Small intestine (tissue), 7 donors: Measurements from ENCODE around the gene FEM1C. TPM values are rescaled to one million over a fixed set of nuclear protein-coding genes. Genes with fewer than 3 reads are reported as not detected.
A peak's percentile ranks its signal among the peaks of the same experiment; 100 is the strongest.

Experiments
- DNase-seq, 2 donors: peaks; one replicate each; pipeline versions ENCODE4 v3.0.0 to v3.0.0-alpha.2; 2013
- FAIRE-seq: peaks from 2 replicates; lab custom pipeline; 2012; peaks lifted over from hg19 to GRCh38; lab: Jason Lieb, UNC
- H3K27ac ChIP-seq, 3 donors: one replicate each; pipeline ENCODE4 v1.5.1; 2013; ENCODE audit warnings: low read length in 2 of 3, mild to moderate bottlenecking in 2 of 3, control low read depth in 1 of 3, inconsistent platforms in 1 of 3, low read depth in 1 of 3, moderate library complexity in 1 of 3
- H3K27me3 ChIP-seq, 3 donors: one replicate each; pipeline ENCODE4 v1.6.1; 2013; ENCODE audit warnings: low read length in 3 of 3, inconsistent platforms in 1 of 3; ENCODE audit not compliant: control insufficient read depth in 3 of 3, insufficient read depth in 3 of 3
- H3K36me3 ChIP-seq, 3 donors: one replicate each; pipeline ENCODE4 v1.6.1; 2013; ENCODE audit warnings: low read length in 3 of 3, inconsistent platforms in 1 of 3, low read depth in 1 of 3, mild to moderate bottlenecking in 1 of 3, moderate library complexity in 1 of 3; ENCODE audit not compliant: control insufficient read depth in 3 of 3, insufficient read depth in 2 of 3
- H3K4me1 ChIP-seq, 3 donors: one replicate each; pipeline ENCODE4 v1.6.1; 2013; ENCODE audit warnings: low read length in 2 of 3, inconsistent platforms in 1 of 3, low read depth in 1 of 3, mild to moderate bottlenecking in 1 of 3, moderate library complexity in 1 of 3; ENCODE audit not compliant: control insufficient read depth in 3 of 3, insufficient read depth in 2 of 3
- H3K4me3 ChIP-seq, 3 donors: one replicate each; pipeline ENCODE4 v1.5.1; 2013; ENCODE audit warnings: low read length in 3 of 3, control low read depth in 1 of 3, inconsistent platforms in 1 of 3, low read depth in 1 of 3, mild to moderate bottlenecking in 1 of 3, moderate library complexity in 1 of 3
- H3K9me3 ChIP-seq, 2 donors: one replicate each; pipeline ENCODE4 v1.6.1; 2013; ENCODE audit warnings: low read depth in 1 of 2, low read length in 1 of 2; ENCODE audit not compliant: control insufficient read depth in 2 of 2, insufficient read depth in 1 of 2
- WGBS, 3 donors: extraction: QIAGEN DNeasy Blood & Tissue Kit; methylation state at CpG; one replicate each; pipeline ENCODE4 v1.1.7; 2013; 5-methylcytosine and 5-hydroxymethylcytosine counted together
- polyA plus RNA-seq, 4 donors: library from polyadenylated mRNA; stranded (reverse) in 3 of 4; unstranded in 1 of 4; fragments of 200-250 nt in 3 of 4; fragments of 120-200 nt in 1 of 4; gene quantifications; one replicate each; pipeline versions ENCODE4 v1.2.1 to v1.2.3, GENCODE V29; 2013
- donor health status: healthy with polysubstance abuse.
- donor health status: control.
- donor health status: control.
- donor health status: Bipolar disorder and iron deficiency.
- donor health status: healthy.

The FEM1C gene
- polyA plus RNA-seq, 4 donors = 7.9 to 18.9 (median 11.5) TPM

- Histone ChIP-seq H3K9me3 (no peaks in the 10 kb centered on the region), H3K4me3 (no peak overlapping the region), H3K27ac (peak overlapping the region in 1 of 3 donors; percentile 74), H3K4me1 (peaks cover 0 to 10% (median 9%) of the 10 kb centered on the region in 3 donors), H3K36me3 (peaks cover 0 to 4% (median 2%) of the 10 kb centered on the region in 3 donors), H3K27me3 (no peaks in the 10 kb centered on the region)
- DNase-seq (no peak), FAIRE-seq (no peak)
- WGBS, 3 donors = 72 to 84% (median 82%) methylated on average over 3 of the region's 3 CpGs
Measured at GRCh38 chr5:115531380-115531779, 13.2 kb downstream of the FEM1C start.

GRCh38 chr5:115530426-115530825 lies 14.1 kb downstream of the FEM1C start:
- Histone ChIP-seq H3K27ac (no peak overlapping the region), H3K9me3 (no peaks in the 10 kb centered on the region), H3K36me3 (peaks cover 0 to 4% (median 2%) of the 10 kb centered on the region in 3 donors), H3K4me1 (peaks cover 0 to 9% (median 8%) of the 10 kb centered on the region in 3 donors), H3K27me3 (no peaks in the 10 kb centered on the region), H3K4me3 (no peak overlapping the region)
- peak; percentile 10 for FAIRE-seq
- DNase-seq = no peak
- 72 to 88% (median 86%) methylated on average over 3 of the region's 3 CpGs for WGBS, 3 donors

GRCh38 chr5:115526604-115527003 lies 18.0 kb downstream of the FEM1C start:
- Histone ChIP-seq H3K4me1 (peaks cover 0 to 14% (median 3%) of the 10 kb centered on the region in 3 donors), H3K27ac (no peak overlapping the region), H3K9me3 (no peaks in the 10 kb centered on the region), H3K27me3 (no peaks in the 10 kb centered on the region), H3K4me3 (no peak overlapping the region), H3K36me3 (peaks cover 0 to 11% (median 4%) of the 10 kb centered on the region in 3 donors)
- FAIRE-seq (no peak), DNase-seq (no peak)
- 12 to 46% (median 27%) methylated on average over 2 of the region's 2 CpGs for WGBS, 3 donors

- WGBS, 3 donors = 56 to 76% (median 72%) methylated on average over 6 of the region's 6 CpGs
- FAIRE-seq = no peak
- Histone ChIP-seq H3K36me3 (peaks cover 0 to 11% (median 4%) of the 10 kb centered on the region in 3 donors), H3K27me3 (no peaks in the 10 kb centered on the region), H3K4me1 (peaks cover 0 to 12% (median 2%) of the 10 kb centered on the region in 3 donors), H3K27ac (no peak overlapping the region), H3K9me3 (no peaks in the 10 kb centered on the region), H3K4me3 (no peak overlapping the region)
- no peak for DNase-seq
Measured at GRCh38 chr5:115524199-115524847, 20.3 kb downstream of the FEM1C start.

GRCh38 chr5:115522832-115523403 lies 21.7 kb downstream of the FEM1C start:
- Histone ChIP-seq H3K36me3 (peaks cover 0 to 11% (median 4%) of the 10 kb centered on the region in 3 donors), H3K27me3 (no peaks in the 10 kb centered on the region), H3K27ac (peak overlapping the region in 1 of 3 donors; percentile 18), H3K9me3 (no peaks in the 10 kb centered on the region), H3K4me1 (peaks cover 0 to 12% (median 2%) of the 10 kb centered on the region in 3 donors), H3K4me3 (no peak overlapping the region)
- FAIRE-seq (peak; percentile 95), DNase-seq (peak; percentile 60 to 88)

- Histone ChIP-seq H3K4me3 (no peak overlapping the region), H3K4me1 (peaks cover 0 to 6% (median 2%) of the 10 kb centered on the region in 3 donors), H3K27me3 (no peaks in the 10 kb centered on the region), H3K9me3 (no peaks in the 10 kb centered on the region), H3K36me3 (peaks cover 0 to 10% (median 0%) of the 10 kb centered on the region in 3 donors), H3K27ac (no peak overlapping the region)
- DNase-seq (no peak), FAIRE-seq (peak; percentile 39)
- WGBS, 3 donors = 61 to 91% (median 87%) methylated on average over 2 of the region's 2 CpGs
Measured at GRCh38 chr5:115520191-115520590, 24.4 kb downstream of the FEM1C start.

GRCh38 chr5:115516372-115516771 lies 28.2 kb downstream of the FEM1C start:
- WGBS, 3 donors = 82 to 96% (median 90%) methylated on average over 1 of the region's 1 CpG
- Histone ChIP-seq H3K4me1 (no peaks in the 10 kb centered on the region), H3K27ac (no peak overlapping the region), H3K27me3 (no peaks in the 10 kb centered on the region), H3K36me3 (peaks cover 0 to 2% (median 0%) of the 10 kb centered on the region in 3 donors), H3K9me3 (peaks cover 0 to 12% of the 10 kb centered on the region in 2 donors), H3K4me3 (no peak overlapping the region)
- no peak for DNase-seq
- no peak for FAIRE-seq

GRCh38 chr5:115514220-115514619 lies 30.4 kb downstream of the FEM1C start:
- Histone ChIP-seq H3K36me3 (peaks cover 0 to 2% (median 0%) of the 10 kb centered on the region in 3 donors), H3K9me3 (peaks cover 0 to 12% of the 10 kb centered on the region in 2 donors), H3K27me3 (no peaks in the 10 kb centered on the region), H3K27ac (no peak overlapping the region), H3K4me3 (no peak overlapping the region), H3K4me1 (no peaks in the 10 kb centered on the region)
- WGBS, 3 donors = 92 to 96% (median 95%) methylated on average over 5 of the region's 5 CpGs
- no peak for DNase-seq
- FAIRE-seq = no peak
